Peyer's patch (tissue), 4 donors: ENCODE measurements around the gene EYA2. TPM values are rescaled to one million over a fixed set of nuclear protein-coding genes. Genes with fewer than 3 reads are reported as not detected.
"Not testable (repeated sequence)": the region's sequence is repeated elsewhere in the genome, so short reads cannot be mapped to it uniquely, and the experiment has no call there.

ENCODE experiments used
- DNase-seq, 3 donors: peaks; one replicate each; pipeline ENCODE4 v3.0.0-alpha.2; 2017 to 2019
- H3K27ac ChIP-seq, 4 donors: fragments of 200-600 bp; sonication (generic); one replicate each; pipeline ENCODE4 v1.5.1; 2016 to 2019
- H3K27me3 ChIP-seq, 2 donors: fragments of 200-600 bp; sonication (generic); one replicate each; pipeline ENCODE4 v1.5.1; 2019
- H3K36me3 ChIP-seq, 3 donors: fragments of 200-600 bp; sonication (generic); one replicate each; pipeline ENCODE4 v1.5.1; 2016 to 2019
- H3K4me1 ChIP-seq, 4 donors: fragments of 200-600 bp; sonication (generic); one replicate each; pipeline ENCODE4 v1.5.1; 2016 to 2019
- H3K4me3 ChIP-seq, 4 donors: fragments of 200-600 bp; sonication (generic); 1 replicate in 3 of 4; 2 replicates in 1 of 4; pipeline ENCODE4 v1.5.1; 2016 to 2019; ENCODE audit warnings: mild to moderate bottlenecking in 1 of 4
- H3K9me3 ChIP-seq, 4 donors: fragments of 200-600 bp; sonication (generic); one replicate each; pipeline ENCODE4 v1.5.1; 2016 to 2019; ENCODE audit warnings: mild to moderate bottlenecking in 1 of 4
- CTCF ChIP-seq, 6 experiments: fragments of 450-650 bp in 4 of 6; fragments of 200-600 bp in 2 of 6; sonication (generic) in 1 of 6; IDR thresholded peaks; one replicate each; pipeline ENCODE4 v1.5.1; 2017 to 2019; ENCODE audit warnings: antibody characterized with exemption in 6 of 6, mild to moderate bottlenecking in 3 of 6, moderate library complexity in 1 of 6
- POLR2A ChIP-seq, 2 donors: fragments of 450-650 bp; IDR thresholded peaks; one replicate each; pipeline ENCODE4 v1.5.1; 2017; ENCODE audit warnings: antibody characterized with exemption in 2 of 2, mild to moderate bottlenecking in 2 of 2, moderate library complexity in 2 of 2
- total RNA-seq, 4 donors: library from RNA; depleted of rRNA; stranded (reverse); fragments of >200 nt; gene quantifications; one replicate each; pipeline ENCODE4 v1.1.0, GENCODE V29; 2016

The EYA2 gene
- total RNA-seq, 4 donors from 2014 or later, result 0.40 to 1.7 TPM; not detected in 2

- no peaks in the 10 kb centered on the region for H3K36me3 ChIP-seq
- no peak for DNase-seq
- no peak for TF ChIP-seq CTCF (IDR thresholded peaks at IDR 0.05)
- TF ChIP-seq POLR2A (IDR thresholded peaks at IDR 0.05), result no peak
- H3K27ac ChIP-seq, result no peak overlapping the region
- H3K27me3 ChIP-seq, result no peaks in the 10 kb centered on the region
- no peaks in the 10 kb centered on the region for H3K4me1 ChIP-seq
- H3K4me3 ChIP-seq, result no peak overlapping the region
- no peaks in the 10 kb centered on the region for H3K9me3 ChIP-seq
These were observed 61.2 kb downstream of the EYA2 start for GRCh38 chr20:46955601-46956556.

- Histone ChIP-seq H3K36me3 (no peaks in the 10 kb centered on the region), H3K9me3 (no peaks in the 10 kb centered on the region), H3K4me1 (no peaks in the 10 kb centered on the region), H3K27ac (no peak overlapping the region), H3K27me3 (no peaks in the 10 kb centered on the region), H3K4me3 (no peak overlapping the region)
- TF ChIP-seq POLR2A (IDR thresholded peaks at IDR 0.05) (no peak), CTCF (IDR thresholded peaks at IDR 0.05) (no peak)
- DNase-seq, result no peak
These were observed 64.5 kb downstream of the EYA2 start for GRCh38 chr20:46959081-46959692.

- H3K4me1 ChIP-seq, result no peaks in the 10 kb centered on the region
- no peak for TF ChIP-seq CTCF (IDR thresholded peaks at IDR 0.05)
- no peak for TF ChIP-seq POLR2A (IDR thresholded peaks at IDR 0.05)
These were observed 65.2 kb downstream of the EYA2 start for GRCh38 chr20:46959821-46960220.

GRCh38 chr20:46960536-46960935 is 65.9 kb downstream of the EYA2 start:
- no peaks in the 10 kb centered on the region for H3K4me1 ChIP-seq
- no peak overlapping the region for H3K4me3 ChIP-seq
- no peaks in the 10 kb centered on the region for H3K27me3 ChIP-seq
- no peaks in the 10 kb centered on the region for H3K36me3 ChIP-seq
- TF ChIP-seq CTCF (IDR thresholded peaks at IDR 0.05) (no peak), POLR2A (IDR thresholded peaks at IDR 0.05) (no peak)
- H3K27ac ChIP-seq, result no peak overlapping the region
- no peak for DNase-seq
- no peaks in the 10 kb centered on the region for H3K9me3 ChIP-seq

More at GRCh38 chr20:46959821-46960220, 65.2 kb downstream of the EYA2 start:
- Histone ChIP-seq H3K9me3 (no peaks in the 10 kb centered on the region), H3K4me3 (no peak overlapping the region), H3K27ac (no peak overlapping the region), H3K36me3 (no peaks in the 10 kb centered on the region), H3K27me3 (no peaks in the 10 kb centered on the region)
- no peak for DNase-seq

GRCh38 chr20:46961968-46962367 is 67.3 kb downstream of the EYA2 start:
- DNase-seq, H3K27ac ChIP-seq, H3K4me1 ChIP-seq, H3K4me3 ChIP-seq, H3K27me3 ChIP-seq, H3K9me3 ChIP-seq, H3K36me3 ChIP-seq: not testable (repeated sequence)
